Kidney (tissue), 14 donors: ENCODE data around the gene SVOPL. TPM values are rescaled to one million over a fixed set of nuclear protein-coding genes. Genes with fewer than 3 reads are reported as not detected.

ENCODE experiments used
- DNase-seq, 5 donors: peaks; one replicate each; pipeline ENCODE4 v3.0.0-alpha.2; 2013 to 2020
- FAIRE-seq: peaks from 2 replicates; lab custom pipeline; 2012; peaks lifted over from hg19 to GRCh38; lab: Jason Lieb, UNC
- H3K27ac ChIP-seq, 2 donors: one replicate each; pipeline ENCODE4 v1.7.0; 2013; ENCODE audit warnings: low read depth in 2 of 2, low read length in 2 of 2, inconsistent platforms in 1 of 2
- H3K27me3 ChIP-seq: one replicate; pipeline ENCODE4 v1.7.1; 2013; ENCODE audit warnings: low read length, inconsistent platforms; ENCODE audit not compliant: control insufficient read depth, insufficient read depth
- H3K36me3 ChIP-seq, 3 donors: one replicate each; pipeline versions ENCODE4 v1.7.0 to v1.7.1; 2013; ENCODE audit warnings: low read length in 3 of 3, control low read depth in 1 of 3, inconsistent platforms in 1 of 3; ENCODE audit not compliant: insufficient read depth in 3 of 3, control insufficient read depth in 2 of 3
- H3K4me1 ChIP-seq, 3 donors: one replicate each; pipeline versions ENCODE4 v1.7.0 to v1.7.1; 2013; ENCODE audit warnings: low read length in 3 of 3, inconsistent platforms in 1 of 3, low read depth in 1 of 3; ENCODE audit not compliant: control insufficient read depth in 2 of 3, insufficient read depth in 2 of 3
- H3K4me3 ChIP-seq, 3 donors: one replicate each; pipeline versions ENCODE4 v1.7.0 to v1.8.1; 2013; ENCODE audit warnings: low read length in 3 of 3, control low read depth in 1 of 3, inconsistent platforms in 1 of 3
- H3K9ac ChIP-seq, 3 donors: one replicate each; pipeline versions ENCODE4 v1.7.0 to v1.7.1; 2013; ENCODE audit warnings: low read length in 3 of 3, control low read depth in 1 of 3, inconsistent platforms in 1 of 3
- H3K9me3 ChIP-seq, 3 donors: one replicate each; pipeline versions ENCODE4 v1.7.0 to v1.7.1; 2013; ENCODE audit warnings: low read length in 3 of 3, control low read depth in 1 of 3, inconsistent platforms in 1 of 3; ENCODE audit not compliant: control insufficient read depth in 2 of 3, insufficient read depth in 1 of 3
- CTCF ChIP-seq: IDR thresholded peaks from 3 replicates; pipeline ENCODE4 v1.5.1; 2012; ENCODE audit warnings: mild to moderate bottlenecking, moderate library complexity, borderline replicate concordance; ENCODE audit not compliant: insufficient read depth; ENCODE audit errors: extremely low read depth
- intact Hi-C: fragments of 100-400 bp; cut with DNase I; formaldehyde crosslinking; loops from one replicate; pipeline ENCODE4 v1.11.1; 2022
- polyA plus RNA-seq: library from polyadenylated mRNA; stranded (reverse); fragments of 350-450 nt; fragmentation: Illumina TruSeq; extraction: RNeasy Lipid Tissue Mini Kit (QIAGEN cat#74804); gene quantifications from one replicate; pipeline ENCODE4 v1.2.3, GENCODE V29; 2014; ENCODE audit warnings: low read depth, low replicate concordance; ENCODE audit not compliant: insufficient read depth
- total RNA-seq: library from RNA; stranded (reverse); fragmentation: NEBNext Ultra II Directional; extraction: Animal tissue kit (Norgen Biotek cat#: 25700); gene quantifications from one replicate; pipeline ENCODE4 v1.2.1, GENCODE V29; 2021
- donor health status: control.
- donor health status: control.
- donor health status: control.
- donor health status: control.
- donor health status: control.
- donor health status: DM: yes; HTN: yes; CAD: no.
- donor health status: Normal renal cell carcinoma (clear cell type).

SVOPL gene
- total and polyA plus RNA-seq, 2 donors from 2014 or later: 2.4 to 5.1 TPM

- Histone ChIP-seq H3K27ac (no peak overlapping the region), H3K4me1 (no peaks in the 10 kb centered on the region), H3K27me3 (no peaks in the 10 kb centered on the region), H3K9ac (no peak overlapping the region), H3K4me3 (no peak overlapping the region), H3K36me3 (peaks cover 32 to 56% (median 50%) of the 10 kb centered on the region in 3 donors), H3K9me3 (peaks cover 9 to 40% (median 19%) of the 10 kb centered on the region in 3 donors)
- intact Hi-C loops: no loop called here
- no peak for FAIRE-seq
- TF ChIP-seq CTCF: no peak
- DNase-seq: no peak
Measured at GRCh38 chr7:138559448-138559847, 141.7 kb downstream of the SVOPL start.

- no peak overlapping the region for H3K27ac ChIP-seq
- no peak for FAIRE-seq
- no peaks in the 10 kb centered on the region for H3K4me1 ChIP-seq
- H3K36me3 ChIP-seq: peaks cover 43 to 61% (median 47%) of the 10 kb centered on the region in 3 donors
- H3K9ac ChIP-seq: no peak overlapping the region
- no peak for DNase-seq
- peaks cover 7 to 35% (median 19%) of the 10 kb centered on the region in 3 donors for H3K9me3 ChIP-seq
- no peak for TF ChIP-seq CTCF
- H3K4me3 ChIP-seq: no peak overlapping the region
- intact Hi-C loops: no loop called here
- H3K27me3 ChIP-seq: no peaks in the 10 kb centered on the region
Measured at GRCh38 chr7:138556771-138557484, 144.2 kb downstream of the SVOPL start.

- Histone ChIP-seq H3K9me3 (peaks cover 7 to 35% (median 19%) of the 10 kb centered on the region in 3 donors), H3K36me3 (peaks cover 44 to 66% (median 44%) of the 10 kb centered on the region in 3 donors), H3K4me1 (no peaks in the 10 kb centered on the region), H3K4me3 (no peak overlapping the region), H3K9ac (no peak overlapping the region), H3K27me3 (no peaks in the 10 kb centered on the region), H3K27ac (no peak overlapping the region)
- no peak for TF ChIP-seq CTCF
- FAIRE-seq (no peak), DNase-seq (no peak)
- intact Hi-C loops: no loop called here
Measured at GRCh38 chr7:138555684-138556083, 145.5 kb downstream of the SVOPL start.

GRCh38 chr7:138554674-138555073 lies 146.5 kb downstream of the SVOPL start:
- Histone ChIP-seq H3K4me1 (no peaks in the 10 kb centered on the region), H3K9me3 (peaks cover 7 to 35% (median 19%) of the 10 kb centered on the region in 3 donors), H3K36me3 (peaks cover 37 to 62% (median 44%) of the 10 kb centered on the region in 3 donors), H3K27ac (no peak overlapping the region), H3K27me3 (no peaks in the 10 kb centered on the region), H3K4me3 (no peak overlapping the region), H3K9ac (no peak overlapping the region)
- no peak for FAIRE-seq
- DNase-seq: no peak
- no peak for TF ChIP-seq CTCF
- intact Hi-C loops: no loop called here
